ENCODE measurements around the gene UBA7. TPM values are rescaled to one million over a fixed set of nuclear protein-coding genes. Genes with fewer than 3 reads are reported as not detected.

Gene UBA7
- total and polyA plus RNA-seq, 2 of the 13 experiments (the other 11 are each of a cell fraction or from before 2014, with no cell fraction given) = 9.5 to 16.5 TPM

- TF ChIP-seq PRDM15 (CRISPR knock-in tag; IDR thresholded peaks at IDR 0.05) = peak; percentile 55; the same call in 1 of the 2 replicates
- no peak for TF ChIP-seq ZZZ3 (CRISPR knock-in tag; IDR thresholded peaks at IDR 0.05; ENCODE audit: borderline replicate concordance)
- peak; percentile 81 for TF ChIP-seq TFDP2 (CRISPR knock-in tag; IDR thresholded peaks at IDR 0.05)
- TF ChIP-seq AKAP8 (CRISPR knock-in tag; IDR thresholded peaks at IDR 0.05) = 0 out of 2 replicates have a peak, but pooled peaks have one; percentile 28
- TF ChIP-seq, protein P1, sequence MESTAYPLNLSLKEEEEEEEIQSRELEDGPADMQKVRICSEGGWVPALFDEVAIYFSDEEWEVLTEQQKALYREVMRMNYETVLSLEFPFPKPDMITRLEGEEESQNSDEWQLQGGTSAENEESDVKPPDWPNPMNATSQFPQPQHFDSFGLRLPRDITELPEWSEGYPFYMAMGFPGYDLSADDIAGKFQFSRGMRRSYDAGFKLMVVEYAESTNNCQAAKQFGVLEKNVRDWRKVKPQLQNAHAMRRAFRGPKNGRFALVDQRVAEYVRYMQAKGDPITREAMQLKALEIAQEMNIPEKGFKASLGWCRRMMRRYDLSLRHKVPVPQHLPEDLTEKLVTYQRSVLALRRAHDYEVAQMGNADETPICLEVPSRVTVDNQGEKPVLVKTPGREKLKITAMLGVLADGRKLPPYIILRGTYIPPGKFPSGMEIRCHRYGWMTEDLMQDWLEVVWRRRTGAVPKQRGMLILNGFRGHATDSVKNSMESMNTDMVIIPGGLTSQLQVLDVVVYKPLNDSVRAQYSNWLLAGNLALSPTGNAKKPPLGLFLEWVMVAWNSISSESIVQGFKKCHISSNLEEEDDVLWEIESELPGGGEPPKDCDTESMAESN (CRISPR knock-in tag; conservative IDR thresholded peaks at IDR 0.05) = peak; percentile 65
- TF ChIP-seq LCORL (IDR thresholded peaks at IDR 0.05) = no peak
- TF ChIP-seq LCORL (CRISPR knock-in tag; IDR thresholded peaks at IDR 0.05) = no peak
- no peak for TF ChIP-seq ZNF660 (CRISPR knock-in tag; IDR thresholded peaks at IDR 0.05; ENCODE audit: borderline replicate concordance, low read depth)
- TF ChIP-seq, protein P2, sequence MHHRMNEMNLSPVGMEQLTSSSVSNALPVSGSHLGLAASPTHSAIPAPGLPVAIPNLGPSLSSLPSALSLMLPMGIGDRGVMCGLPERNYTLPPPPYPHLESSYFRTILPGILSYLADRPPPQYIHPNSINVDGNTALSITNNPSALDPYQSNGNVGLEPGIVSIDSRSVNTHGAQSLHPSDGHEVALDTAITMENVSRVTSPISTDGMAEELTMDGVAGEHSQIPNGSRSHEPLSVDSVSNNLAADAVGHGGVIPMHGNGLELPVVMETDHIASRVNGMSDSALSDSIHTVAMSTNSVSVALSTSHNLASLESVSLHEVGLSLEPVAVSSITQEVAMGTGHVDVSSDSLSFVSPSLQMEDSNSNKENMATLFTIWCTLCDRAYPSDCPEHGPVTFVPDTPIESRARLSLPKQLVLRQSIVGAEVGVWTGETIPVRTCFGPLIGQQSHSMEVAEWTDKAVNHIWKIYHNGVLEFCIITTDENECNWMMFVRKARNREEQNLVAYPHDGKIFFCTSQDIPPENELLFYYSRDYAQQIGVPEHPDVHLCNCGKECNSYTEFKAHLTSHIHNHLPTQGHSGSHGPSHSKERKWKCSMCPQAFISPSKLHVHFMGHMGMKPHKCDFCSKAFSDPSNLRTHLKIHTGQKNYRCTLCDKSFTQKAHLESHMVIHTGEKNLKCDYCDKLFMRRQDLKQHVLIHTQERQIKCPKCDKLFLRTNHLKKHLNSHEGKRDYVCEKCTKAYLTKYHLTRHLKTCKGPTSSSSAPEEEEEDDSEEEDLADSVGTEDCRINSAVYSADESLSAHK (CRISPR knock-in tag; IDR thresholded peaks at IDR 0.05; ENCODE audit: borderline replicate concordance) = no peak
- TF ChIP-seq NFE2 (CRISPR knock-in tag; IDR thresholded peaks at IDR 0.05) = no peak
- 0 out of 2 replicates have a peak, but pooled peaks have one; percentile 70 for TF ChIP-seq ZNF615 (CRISPR knock-in tag; IDR thresholded peaks at IDR 0.05; ENCODE audit: borderline replicate concordance)
- peak; percentile 89 for TF ChIP-seq YEATS4 (CRISPR knock-in tag; IDR thresholded peaks at IDR 0.05; ENCODE audit: borderline replicate concordance)
- TF ChIP-seq AGO2 (optimal IDR thresholded peaks at IDR 0.05; ENCODE audit: low read depth, low read length) = peak; percentile 70
- TF ChIP-seq ARNT2 (CRISPR knock-in tag; IDR thresholded peaks at IDR 0.05; ENCODE audit: low read depth) = peak; percentile 52; the same call in 1 of the 2 replicates
- no peak for TF ChIP-seq PCBP2 (optimal IDR thresholded peaks at IDR 0.05; ENCODE audit: low read depth, low read length, poor library complexity, severe bottlenecking)
- TF ChIP-seq MXD4 (CRISPR knock-in tag; IDR thresholded peaks at IDR 0.05) = peak; percentile 79
Measured at GRCh38 chr3:49786357-49787181, 27.2 kb downstream of the UBA7 start, which contains the start of gene IP6K1 (continued).

All from HepG2 (cell line).